GM12878 (cell line): Measurements from ENCODE around the gene HK1. TPM values are rescaled to one million over a fixed set of nuclear protein-coding genes. Genes with fewer than 3 reads are reported as not detected.

ENCODE experiments used
- ATAC-seq: fragments of 200-7000 bp; cut with Tn5 transposase; 3 replicates; pipeline ENCODE4 v1.9.1; 2020; ENCODE audit warnings: mild to moderate bottlenecking, moderate library complexity
- BruUV-seq: library from RNA; stranded (reverse); fragments of 400-500 nt; replicated peaks from 2 replicates; lab custom pipeline; 2021; lab: Mats Ljungman, UMichigan
- CTCF ChIA-PET: fragments of 300-600 bp; sonication (Branson Sonifier 250); formaldehyde crosslinking; extraction: SDS; loops from one replicate; lab custom pipeline; 2021; ENCODE audit warnings: inconsistent platforms; lab: Yijun Ruan, JAX
- POLR2A ChIA-PET: fragments of 350-600 bp; formaldehyde crosslinking; extraction: SDS; loops from one replicate; lab custom pipeline; 2021; ENCODE audit warnings: inconsistent platforms; lab: Charles Lee
- RAD21 ChIA-PET: fragments of 300-600 bp; sonication (Branson Sonifier 250); formaldehyde crosslinking; loops from one replicate; lab custom pipeline; 2023; ENCODE audit warnings: antibody characterized with exemption; ENCODE audit not compliant: unreplicated experiment; lab: Charles Lee
- SMC1A ChIA-PET: fragments of 300-600 bp; sonication (Branson Sonifier 250); formaldehyde crosslinking; loops from one replicate; lab custom pipeline; 2023; ENCODE audit not compliant: unreplicated experiment, uncharacterized antibody; lab: Charles Lee
- DNase-seq: peaks from one replicate; pipeline ENCODE4 v3.0.0-alpha.2; 2011; ENCODE audit warnings: low read depth, low spot score
- FAIRE-seq: peaks from 3 replicates; lab custom pipeline; 2011; peaks lifted over from hg19 to GRCh38; lab: Jason Lieb, UNC
- H2AFZ ChIP-seq: 2 replicates; pipeline ENCODE4 v1.6.0; 2011; ENCODE audit warnings: low read depth, low read length, control low read depth; ENCODE audit not compliant: control insufficient read depth
- H3K27ac ChIP-seq: 2 replicates; pipeline ENCODE4 v1.5.1; 2011; ENCODE audit warnings: control low read depth; ENCODE audit not compliant: control insufficient read depth, insufficient read depth
- H3K27me3 ChIP-seq, 2 experiments: replicated peaks in 1 of 2; 2 replicates each; pipeline versions ENCODE4 v1.6.0 to v1.6.1; 2011; ENCODE audit warnings: low read length in 1 of 2; ENCODE audit not compliant: control insufficient read depth in 2 of 2, insufficient read depth in 2 of 2
- H3K36me3 ChIP-seq, 2 experiments: 2 replicates each; pipeline ENCODE4 v1.5.1; 2011; ENCODE audit warnings: low read length in 1 of 2; ENCODE audit not compliant: control insufficient read depth in 2 of 2, insufficient read depth in 2 of 2
- H3K4me1 ChIP-seq: 2 replicates; pipeline ENCODE4 v1.6.1; 2011; ENCODE audit warnings: mild to moderate bottlenecking, low read length, moderate library complexity, mixed read lengths; ENCODE audit not compliant: control insufficient read depth, insufficient read depth
- H3K4me2 ChIP-seq: 2 replicates; pipeline ENCODE4 v1.6.0; 2011; ENCODE audit warnings: control low read depth; ENCODE audit not compliant: control insufficient read depth, insufficient read depth
- H3K4me3 ChIP-seq: fragments of 200-600 bp; sonication (generic); 2 replicates; pipeline ENCODE4 v1.5.1; 2016
- H3K79me2 ChIP-seq: 2 replicates; pipeline ENCODE4 v1.6.0; 2011; ENCODE audit warnings: low read length; ENCODE audit not compliant: control insufficient read depth, insufficient read depth
- H3K9ac ChIP-seq: 2 replicates; pipeline ENCODE4 v1.8.0; 2011; ENCODE audit warnings: low read length, control low read depth, mixed read lengths; ENCODE audit not compliant: control insufficient read depth, insufficient read depth
- H3K9me3 ChIP-seq: replicated peaks from 3 replicates; pipeline ENCODE4 v1.5.1; 2011; ENCODE audit warnings: mild to moderate bottlenecking, low read length; ENCODE audit not compliant: control insufficient read depth, insufficient read depth
- H4K20me1 ChIP-seq: 2 replicates; pipeline ENCODE4 v1.6.0; 2011; ENCODE audit not compliant: control insufficient read depth, insufficient read depth
- ATF7 ChIP-seq: fragments of 450-650 bp; IDR thresholded peaks from 2 replicates; pipeline ENCODE4 v1.6.1; 2016; ENCODE audit warnings: low read depth, mild to moderate bottlenecking
- HDAC2 ChIP-seq: fragments of 200-600 bp; sonication (generic); IDR thresholded peaks from 2 replicates; pipeline ENCODE4 v1.6.1; 2017
- KDM1A ChIP-seq: fragments of 200-600 bp; sonication (generic); IDR thresholded peaks from 2 replicates; pipeline ENCODE4 v1.6.1; 2016; ENCODE audit warnings: borderline replicate concordance
- NFXL1 ChIP-seq: fragments of 450-650 bp; IDR thresholded peaks from 2 replicates; pipeline ENCODE4 v1.6.1; 2017; ENCODE audit warnings: antibody characterized with exemption, mild to moderate bottlenecking, borderline replicate concordance
- NKRF ChIP-seq: fragments of 450-650 bp; conservative IDR thresholded peaks from 2 replicates; pipeline ENCODE4 v1.6.1; 2017; ENCODE audit warnings: mild to moderate bottlenecking, moderate library complexity
- NRF1 ChIP-seq: conservative IDR thresholded peaks from 2 replicates; pipeline ENCODE4 v1.6.1; 2011; ENCODE audit warnings: mild to moderate bottlenecking, low read depth, low read length, improper control_type of control experiment
- PAX8 ChIP-seq: fragments of 450-650 bp; IDR thresholded peaks from 2 replicates; pipeline ENCODE4 v1.6.1; 2017; ENCODE audit warnings: mild to moderate bottlenecking, moderate library complexity
- STAT1 ChIP-seq: fragments of 450-650 bp; conservative IDR thresholded peaks from 2 replicates; pipeline ENCODE4 v1.6.1; 2014; ENCODE audit warnings: antibody characterized with exemption, mild to moderate bottlenecking
- SUPT20H ChIP-seq: IDR thresholded peaks from 2 replicates; pipeline ENCODE4 v1.6.1; 2011; ENCODE audit warnings: low read depth, mild to moderate bottlenecking, low read length, moderate library complexity, borderline replicate concordance; ENCODE audit not compliant: control insufficient read depth
- SUZ12 ChIP-seq: fragments of 200-600 bp; sonication (generic); IDR thresholded peaks from one replicate; pipeline ENCODE4 v1.6.1; 2018; ENCODE audit warnings: antibody characterized with exemption, mild to moderate bottlenecking; ENCODE audit not compliant: unreplicated experiment
- ZBTB33 ChIP-seq: fragments of 450-650 bp; IDR thresholded peaks from 2 replicates; pipeline ENCODE4 v1.6.1; 2017; ENCODE audit warnings: mild to moderate bottlenecking
- ZNF384 ChIP-seq: IDR thresholded peaks from 2 replicates; pipeline ENCODE4 v1.6.1; 2012; ENCODE audit warnings: low read depth, mild to moderate bottlenecking, low read length, improper control_type of control experiment, borderline replicate concordance
- ZSCAN29 ChIP-seq: fragments of 450-650 bp; IDR thresholded peaks from 2 replicates; pipeline ENCODE4 v1.6.1; 2017; ENCODE audit warnings: mild to moderate bottlenecking, moderate library complexity
- WGBS: methylation state at CpG from one replicate; pipeline ENCODE4 v1.1.6; 2016; ENCODE audit warnings: low lambda C conversion rate; ENCODE audit not compliant: insufficient replicate concordance, insufficient coverage; ENCODE audit errors: missing lambda C conversion rate; 5-methylcytosine and 5-hydroxymethylcytosine counted together
- in situ Hi-C: fragments of 300-500 bp; cut with MboI; formaldehyde crosslinking; loops from 9 replicates; pipeline ENCODE4 v1.14.3; 2018; ENCODE audit warnings: mixed read lengths
- intact Hi-C: fragments of 100-400 bp; cut with micrococcal nuclease; formaldehyde crosslinking; loops from one replicate; pipeline ENCODE4 v1.14.2; 2022; ENCODE audit not compliant: unreplicated experiment
- polyA plus RNA-seq, 11 experiments: library from polyadenylated mRNA; depleted of rRNA in 4 of 11; unstranded in 6 of 11; stranded (reverse) in 5 of 11; fragments of >200 nt; fragmentation: Nextera tagmentation in 4 of 11; fragmentation: Illumina TruSeq in 1 of 11; extraction: Ambion mirVana in 4 of 11; extraction: Trizol in 1 of 11; gene quantifications; 1 replicate in 1 of 11; 2 replicates in 10 of 11; pipeline versions ENCODE4 v1.2.1 to v1.2.3, GENCODE V29; 2011 to 2016; ENCODE audit warnings: inconsistent platforms in 2 of 11, missing spikeins in 2 of 11, low read depth in 1 of 11
- total RNA-seq, 4 experiments: library from RNA; depleted of rRNA in 3 of 4; stranded (reverse); fragments of >200 nt in 3 of 4; fragmentation: Illumina TruSeq in 1 of 4; extraction: Trizol in 1 of 4; gene quantifications; 2 replicates each; pipeline versions ENCODE4 v1.2.1 to v1.2.3, GENCODE V29; 2013 to 2021
- TF ChIP-seq, protein P1 (sequence below): IDR thresholded peaks from 2 replicates; pipeline ENCODE4 v1.6.1; 2011; ENCODE audit warnings: low read depth, mild to moderate bottlenecking, low read length, moderate library complexity, borderline replicate concordance; ENCODE audit errors: extremely low read depth

The HK1 gene
- total and polyA plus RNA-seq, 10 of the 15 experiments (the other 5 are each of a cell fraction or from before 2014, with no cell fraction given), result 3.4 to 77.3 (median 46.6) TPM

GRCh38 chr10:69311309-69311708 is 33.0 kb downstream of the HK1 start:
- ATAC-seq (no peak), FAIRE-seq (no peak), DNase-seq (no peak)
- ChIA-PET SMC1A (no interaction called here), POLR2A (no interaction called here), RAD21 (no interaction called here), CTCF (interaction anchor here (2.1 kb wide), 1 partner anchor 81 kb away, joined by 5 read pairs; no protein-coding TSS in a partner anchor)
- in situ Hi-C loops, result no loop called here
- Histone ChIP-seq H3K9me3 (no peaks in the 10 kb centered on the region), H2AFZ (no peak overlapping the region), H3K4me3 (no peak overlapping the region), H3K36me3 (no peaks in the 10 kb centered on the region), H3K4me1 (no peaks in the 10 kb centered on the region), H4K20me1 (no peaks in the 10 kb centered on the region), H3K27ac (no peak overlapping the region), H3K27me3 (no peaks in the 10 kb centered on the region), H3K4me2 (no peak overlapping the region), H3K79me2 (no peaks in the 10 kb centered on the region), H3K9ac (no peak overlapping the region)
- BruUV-seq, result no TSS peak
- 29% methylated on average over 4 of the region's 4 CpGs for WGBS
- intact Hi-C loops, result loop anchor here (10.0 kb wide), 1 partner anchor 317 kb away; no protein-coding TSS in a partner anchor
- no peak for TF ChIP-seq ATF7
- no peak for TF ChIP-seq SUZ12
- no peak for TF ChIP-seq PAX8
- TF ChIP-seq, protein P1, sequence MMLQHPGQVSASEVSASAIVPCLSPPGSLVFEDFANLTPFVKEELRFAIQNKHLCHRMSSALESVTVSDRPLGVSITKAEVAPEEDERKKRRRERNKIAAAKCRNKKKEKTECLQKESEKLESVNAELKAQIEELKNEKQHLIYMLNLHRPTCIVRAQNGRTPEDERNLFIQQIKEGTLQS, result no peak
- no peak for TF ChIP-seq ZNF384

DNA sequence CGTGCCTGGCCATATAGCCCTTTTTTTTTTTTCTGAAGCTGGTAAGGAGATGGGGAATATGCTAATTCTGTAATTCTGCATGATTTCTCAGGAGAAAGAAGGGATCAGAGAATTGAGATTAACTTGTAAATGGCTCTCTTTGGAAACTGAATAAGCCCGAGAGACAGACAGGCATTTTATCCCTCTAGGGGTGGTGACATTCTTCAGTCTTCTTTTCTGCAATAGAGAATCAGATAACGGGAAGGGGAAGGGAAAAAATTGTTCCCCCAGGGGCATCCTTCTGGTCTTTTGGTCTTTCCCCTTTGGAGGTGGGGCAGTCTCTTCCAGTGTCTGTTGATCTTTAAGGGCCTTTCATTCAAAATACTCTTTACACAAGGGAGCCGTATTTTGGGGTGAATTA is 34.2 kb downstream of the HK1 start:
- ChIA-PET CTCF (interaction anchor here (1.2 to 2.1 kb wide), 2 partner anchors 33 to 80 kb away, joined by 3 to 5 read pairs; no protein-coding TSS in a partner anchor), RAD21 (interaction anchor here (1.8 kb wide), 1 partner anchor 11 kb away, joined by 4 read pairs; no protein-coding TSS in a partner anchor), POLR2A (no interaction called here), SMC1A (no interaction called here)
- peaks cover 6% of the 10 kb centered on the region for H3K4me1 ChIP-seq
- ATAC-seq (no peak), FAIRE-seq (no peak), DNase-seq (no peak)
- H3K4me3 ChIP-seq, result no peak overlapping the region
- H3K4me2 ChIP-seq, result no peak overlapping the region
- H3K27ac ChIP-seq, result no peak overlapping the region
- no peaks in the 10 kb centered on the region for H4K20me1 ChIP-seq
- no peak overlapping the region for H2AFZ ChIP-seq
- H3K9me3 ChIP-seq, result no peaks in the 10 kb centered on the region
- in situ Hi-C loops (no loop called here), intact Hi-C loops (loop anchor here (10.0 kb wide), 1 partner anchor 318 kb away; no protein-coding TSS in a partner anchor)
- no peaks in the 10 kb centered on the region for H3K79me2 ChIP-seq
- WGBS, result 56% methylated on average over 4 of the region's 4 CpGs
- no peaks in the 10 kb centered on the region for H3K27me3 ChIP-seq
- no peaks in the 10 kb centered on the region for H3K36me3 ChIP-seq
- BruUV-seq, result no TSS peak
- no peak overlapping the region for H3K9ac ChIP-seq
- TF ChIP-seq HDAC2 (no peak), NKRF (no peak), ZSCAN29 (no peak), NRF1 (no peak), STAT1 (no peak), ZBTB33 (no peak), SUPT20H (no peak), NFXL1 (no peak), KDM1A (no peak)
